ENCODE measurements around the gene NOS1AP. TPM values are rescaled to one million over a fixed set of nuclear protein-coding genes. Genes with fewer than 3 reads are reported as not detected.

NOS1AP gene
- polyA plus RNA-seq, 3 donors, result 0.12 TPM; not detected in 2

- H3K4me1 ChIP-seq (ENCODE audit: control insufficient read depth in 1 of 2, insufficient read depth in 2 of 2, low read length in 2 of 2), result peaks cover 0 to 8% of the 10 kb centered on the region in 2 donors
- Mint-ChIP-seq H3K27me3 (ENCODE audit: low read depth in 3 of 3) (peaks cover 0 to 9% (median 4%) of the 10 kb centered on the region in 3 donors), H3K36me3 (no peaks in the 10 kb centered on the region), H3K4me1 (peaks cover 6% of the 10 kb centered on the region), H3K9me3 (peaks cover 0 to 7% (median 0%) of the 10 kb centered on the region in 7 donors), H3K27ac (no peak overlapping the region), H3K4me3 (no peak overlapping the region)
- DNase-seq, result no peak
- no peaks in the 10 kb centered on the region for H4K20me1 ChIP-seq (ENCODE audit: insufficient read depth, low read length)
- no peaks in the 10 kb centered on the region for H3K79me2 ChIP-seq (ENCODE audit: insufficient read depth, low read length)
- H3K9me3 ChIP-seq (replicated peaks in 1 of 2; ENCODE audit: control insufficient read depth in 1 of 2, insufficient read depth in 1 of 2, low read length in 2 of 2), result no peaks in the 10 kb centered on the region
- intact Hi-C loops (cut with micrococcal nuclease), result no loop called here
- whole genome bisulfite sequencing (ENCODE audit: insufficient coverage), result 94% methylated on average over 3 of the region's 3 CpGs
- no peak overlapping the region for H3K4me2 ChIP-seq (replicated peaks; ENCODE audit: extremely low read depth, low read length, poor library complexity, severe bottlenecking)
- no peak overlapping the region for H3K9ac ChIP-seq (ENCODE audit: insufficient read depth, low read length, poor library complexity, severe bottlenecking)
- H2AFZ ChIP-seq (ENCODE audit: insufficient read depth, low read depth, low read length, poor library complexity, severe bottlenecking), result no peak overlapping the region
- TF ChIP-seq CTCF (IDR thresholded peaks at IDR 0.05), result no peak
- no peaks in the 10 kb centered on the region for H3K27me3 ChIP-seq (ENCODE audit: control insufficient read depth in 2 of 2, insufficient read depth in 2 of 2, low read length in 2 of 2)
- no peaks in the 10 kb centered on the region for H3K36me3 ChIP-seq (replicated peaks in 1 of 2; ENCODE audit: control insufficient read depth in 1 of 2, insufficient read depth in 2 of 2, low read length in 2 of 2)
- H3K27ac ChIP-seq (ENCODE audit: low read depth in 1 of 2, low read length in 2 of 2), result no peak overlapping the region
- no peak overlapping the region for H3K4me3 ChIP-seq (replicated peaks in 1 of 3; ENCODE audit: low read depth in 2 of 3, low read length in 3 of 3)
Measured at GRCh38 chr1:162117039-162117774, 47.7 kb downstream of the NOS1AP start.

- intact Hi-C loops (cut with micrococcal nuclease), result no loop called here
- DNase-seq, result no peak
- Histone ChIP-seq H3K4me3 (replicated peaks in 1 of 3; ENCODE audit: low read depth in 2 of 3, low read length in 3 of 3) (no peak overlapping the region), H3K9ac (ENCODE audit: insufficient read depth, low read length, poor library complexity, severe bottlenecking) (no peak overlapping the region), H3K27me3 (ENCODE audit: control insufficient read depth in 2 of 2, insufficient read depth in 2 of 2, low read length in 2 of 2) (no peaks in the 10 kb centered on the region), H3K9me3 (replicated peaks in 1 of 2; ENCODE audit: control insufficient read depth in 1 of 2, insufficient read depth in 1 of 2, low read length in 2 of 2) (no peaks in the 10 kb centered on the region), H3K36me3 (replicated peaks in 1 of 2; ENCODE audit: control insufficient read depth in 1 of 2, insufficient read depth in 2 of 2, low read length in 2 of 2) (no peaks in the 10 kb centered on the region), H3K27ac (ENCODE audit: low read depth in 1 of 2, low read length in 2 of 2) (no peak overlapping the region), H3K79me2 (ENCODE audit: insufficient read depth, low read length) (no peaks in the 10 kb centered on the region), H3K4me2 (replicated peaks; ENCODE audit: extremely low read depth, low read length, poor library complexity, severe bottlenecking) (no peak overlapping the region), H2AFZ (ENCODE audit: insufficient read depth, low read depth, low read length, poor library complexity, severe bottlenecking) (no peak overlapping the region), H4K20me1 (ENCODE audit: insufficient read depth, low read length) (no peaks in the 10 kb centered on the region), H3K4me1 (ENCODE audit: control insufficient read depth in 1 of 2, insufficient read depth in 2 of 2, low read length in 2 of 2) (peaks cover 0 to 8% of the 10 kb centered on the region in 2 donors)
- Mint-ChIP-seq H3K27me3 (ENCODE audit: low read depth in 3 of 3) (peaks cover 0 to 9% (median 3%) of the 10 kb centered on the region in 3 donors), H3K36me3 (no peaks in the 10 kb centered on the region), H3K27ac (no peak overlapping the region), H3K4me1 (peaks cover 6% of the 10 kb centered on the region), H3K9me3 (peaks cover 0 to 7% (median 0%) of the 10 kb centered on the region in 7 donors), H3K4me3 (no peak overlapping the region)
- no peak for TF ChIP-seq CTCF (IDR thresholded peaks at IDR 0.05)
- 95% methylated on average over 3 of the region's 9 CpGs for WGBS (ENCODE audit: insufficient coverage)
Measured at GRCh38 chr1:162118063-162118462, 48.6 kb downstream of the NOS1AP start.
